SU-DHL-6 (cell line): ENCODE results near the gene PSMA4.

Source experiments
- CTCF ChIP-seq: fragments of 200-600 bp; sonication (generic); IDR thresholded peaks from one replicate; pipeline ENCODE4 v1.5.1; 2017; ENCODE audit warnings: antibody characterized with exemption, mild to moderate bottlenecking, low read length, moderate library complexity; ENCODE audit not compliant: insufficient read depth, poor library complexity, severe bottlenecking
- EZH2phosphoT487 ChIP-seq: fragments of 200-600 bp; sonication (generic), shearing (Covaris generic); conservative IDR thresholded peaks from 2 replicates; pipeline ENCODE4 v1.6.1; 2018; ENCODE audit warnings: mild to moderate bottlenecking, antibody characterized with exemption, low read length, moderate library complexity, mixed read lengths

GRCh38 chr15:78536134-78536533 is 4.1 kb upstream of the PSMA4 start:
- TF ChIP-seq EZH2phosphoT487 (no peak), CTCF (no peak)
